H9 (cell line): ENCODE data around the gene MKI67. TPM values are rescaled to one million over a fixed set of nuclear protein-coding genes. Genes with fewer than 3 reads are reported as not detected.

Source experiments
- DNase-seq: peaks from one replicate; pipeline ENCODE4 v3.0.0-alpha.2; 2017
- H2AFZ ChIP-seq: one replicate; pipeline ENCODE4 v1.6.1; 2013; ENCODE audit warnings: mild to moderate bottlenecking, low read length, control low read depth, moderate library complexity
- H2AK5ac ChIP-seq: 2 replicates; pipeline ENCODE4 v1.6.1; 2013; ENCODE audit warnings: low read length, control low read depth, mixed read lengths; ENCODE audit not compliant: insufficient read length
- H2BK120ac ChIP-seq: one replicate; pipeline ENCODE4 v1.6.1; 2013; ENCODE audit warnings: low read depth, mild to moderate bottlenecking, low read length, control low read depth, inconsistent platforms; ENCODE audit not compliant: poor library complexity, severe bottlenecking
- H2BK12ac ChIP-seq: 2 replicates; pipeline ENCODE4 v1.6.1; 2013; ENCODE audit warnings: low read length, control low read depth, mixed read lengths, low read depth; ENCODE audit not compliant: insufficient read length
- H2BK15ac ChIP-seq: 2 replicates; pipeline ENCODE4 v1.6.1; 2013; ENCODE audit warnings: low read depth, low read length, control low read depth
- H2BK20ac ChIP-seq: one replicate; pipeline ENCODE4 v1.6.1; 2013; ENCODE audit warnings: low read depth, mild to moderate bottlenecking, low read length, control low read depth, inconsistent platforms; ENCODE audit not compliant: poor library complexity, severe bottlenecking
- H2BK5ac ChIP-seq: 2 replicates; pipeline ENCODE4 v1.6.1; 2013; ENCODE audit warnings: low read length, control low read depth, mixed read lengths; ENCODE audit not compliant: insufficient read length
- H3K14ac ChIP-seq: 2 replicates; pipeline ENCODE4 v1.6.1; 2013; ENCODE audit warnings: low read length, control low read depth; ENCODE audit not compliant: insufficient read depth
- H3K18ac ChIP-seq: 2 replicates; pipeline ENCODE4 v1.6.1; 2013; ENCODE audit warnings: low read depth, mild to moderate bottlenecking, mixed read lengths, low read length, control low read depth; ENCODE audit not compliant: insufficient read length
- H3K23ac ChIP-seq: 2 replicates; pipeline ENCODE4 v1.6.1; 2013; ENCODE audit warnings: low read length, control low read depth, mixed read lengths, low read depth; ENCODE audit not compliant: insufficient read length
- H3K23me2 ChIP-seq: 2 replicates; pipeline ENCODE4 v1.6.1; 2013; ENCODE audit warnings: low read depth, mild to moderate bottlenecking, mixed read lengths, low read length, control low read depth; ENCODE audit not compliant: insufficient read length, poor library complexity, severe bottlenecking
- H3K27ac ChIP-seq: 2 replicates; pipeline ENCODE4 v1.5.1; 2013; ENCODE audit warnings: low read length, control low read depth, mixed read lengths, low read depth; ENCODE audit not compliant: insufficient read length
- H3K27me3 ChIP-seq: 2 replicates; pipeline ENCODE4 v1.6.1; 2013; ENCODE audit warnings: low read length, control low read depth, inconsistent platforms; ENCODE audit not compliant: insufficient read depth
- H3K4ac ChIP-seq: 2 replicates; pipeline ENCODE4 v1.6.1; 2013; ENCODE audit warnings: low read depth, mild to moderate bottlenecking, control low read depth, inconsistent platforms, low read length, moderate library complexity
- H3K4me1 ChIP-seq: 2 replicates; pipeline ENCODE4 v1.6.1; 2013; ENCODE audit warnings: low read length, control low read depth, inconsistent platforms; ENCODE audit not compliant: insufficient read depth
- H3K4me2 ChIP-seq: 2 replicates; pipeline ENCODE4 v1.6.1; 2013; ENCODE audit warnings: low read length, control low read depth, mixed read lengths; ENCODE audit not compliant: insufficient read length, insufficient read depth
- H3K56ac ChIP-seq: 2 replicates; pipeline ENCODE4 v1.6.1; 2013; ENCODE audit warnings: low read depth, mild to moderate bottlenecking, mixed read lengths, low read length, control low read depth; ENCODE audit not compliant: insufficient read length
- H3K79me1 ChIP-seq: 2 replicates; pipeline ENCODE4 v1.6.1; 2013; ENCODE audit warnings: low read depth, mild to moderate bottlenecking, moderate library complexity, low read length, control low read depth, inconsistent platforms; ENCODE audit not compliant: insufficient read depth, poor library complexity, severe bottlenecking
- H3K79me2 ChIP-seq: 2 replicates; pipeline ENCODE4 v1.6.1; 2013; ENCODE audit warnings: low read length, control low read depth, inconsistent platforms; ENCODE audit not compliant: insufficient read depth
- H3K9ac ChIP-seq: 2 replicates; pipeline ENCODE4 v1.6.1; 2013; ENCODE audit warnings: low read length, control low read depth, mixed read lengths; ENCODE audit not compliant: insufficient read length; ENCODE audit errors: extremely low read depth
- H3K9me3 ChIP-seq: one replicate; pipeline ENCODE4 v1.6.1; 2013; ENCODE audit warnings: low read depth, low read length, inconsistent platforms; ENCODE audit not compliant: control insufficient read depth
- H3T11ph ChIP-seq: one replicate; pipeline ENCODE4 v1.6.1; 2013; ENCODE audit warnings: mild to moderate bottlenecking, low read length, control low read depth, inconsistent platforms
- H4K20me1 ChIP-seq: one replicate; pipeline ENCODE4 v1.6.1; 2013; ENCODE audit not compliant: control insufficient read depth, insufficient read length, insufficient read depth
- H4K5ac ChIP-seq: 2 replicates; pipeline ENCODE4 v1.6.1; 2013; ENCODE audit warnings: low read depth, mild to moderate bottlenecking, mixed read lengths, low read length, control low read depth; ENCODE audit not compliant: insufficient read length
- H4K8ac ChIP-seq: replicated peaks from 2 replicates; pipeline ENCODE4 v1.6.1; 2013; ENCODE audit warnings: low read length, control low read depth, mixed read lengths, low read depth; ENCODE audit not compliant: insufficient read length
- H4K91ac ChIP-seq: 2 replicates; pipeline ENCODE4 v1.6.1; 2013; ENCODE audit warnings: low read depth, mild to moderate bottlenecking, moderate library complexity, mixed read lengths, low read length, control low read depth; ENCODE audit not compliant: insufficient read length
- H3K27ac Mint-ChIP-seq, 3 experiments: 2 replicates in 2 of 3; 3 replicates in 1 of 3; pipeline ENCODE4 v1.8.0; 2020 to 2021; ENCODE audit warnings: mixed read lengths in 3 of 3, mild to moderate bottlenecking in 1 of 3, moderate library complexity in 1 of 3
- H3K27me3 Mint-ChIP-seq: 2 replicates; pipeline ENCODE4 v1.8.0; 2021; ENCODE audit warnings: low read depth, mild to moderate bottlenecking, moderate library complexity, mixed read lengths
- H3K36me3 Mint-ChIP-seq, 3 experiments: 2 replicates in 2 of 3; 3 replicates in 1 of 3; pipeline ENCODE4 v1.8.0; 2020 to 2021; ENCODE audit warnings: low read depth in 3 of 3, mixed read lengths in 3 of 3; ENCODE audit not compliant: insufficient read depth in 1 of 3
- H3K4me1 Mint-ChIP-seq, 2 experiments: 2 replicates each; pipeline ENCODE4 v1.8.0; 2020; ENCODE audit warnings: mixed read lengths in 2 of 2
- H3K4me3 Mint-ChIP-seq, 2 experiments: 2 replicates in 1 of 2; 3 replicates in 1 of 2; pipeline ENCODE4 v1.8.0; 2020 to 2021; ENCODE audit warnings: mild to moderate bottlenecking in 2 of 2, mixed read lengths in 2 of 2, moderate library complexity in 1 of 2
- H3K9me3 Mint-ChIP-seq, 2 experiments: 2 replicates in 1 of 2; 3 replicates in 1 of 2; pipeline ENCODE4 v1.8.0; 2020; ENCODE audit warnings: mild to moderate bottlenecking in 2 of 2, mixed read lengths in 2 of 2, moderate library complexity in 1 of 2
- CTCF ChIP-seq: fragments of 200-600 bp; sonication (generic); conservative IDR thresholded peaks from 3 replicates; pipeline ENCODE4 v1.8.0; 2021; ENCODE audit warnings: antibody characterized with exemption, mild to moderate bottlenecking
- WGBS: extraction: QIAGEN DNeasy Blood & Tissue Kit; methylation state at CpG from one replicate; pipeline ENCODE4 v1.1.7; 2013; ENCODE audit warnings: missing lambda C conversion rate, low lambda C conversion rate, mixed read lengths; ENCODE audit not compliant: insufficient read length; ENCODE audit errors: extremely low coverage; 5-methylcytosine and 5-hydroxymethylcytosine counted together
- total RNA-seq: library from RNA; stranded (reverse); gene quantifications from 2 replicates; pipeline ENCODE4 v1.2.1, GENCODE V29; 2021

Gene MKI67
- total RNA-seq, 1 experiment from 2014 or later: 108 TPM

DNA sequence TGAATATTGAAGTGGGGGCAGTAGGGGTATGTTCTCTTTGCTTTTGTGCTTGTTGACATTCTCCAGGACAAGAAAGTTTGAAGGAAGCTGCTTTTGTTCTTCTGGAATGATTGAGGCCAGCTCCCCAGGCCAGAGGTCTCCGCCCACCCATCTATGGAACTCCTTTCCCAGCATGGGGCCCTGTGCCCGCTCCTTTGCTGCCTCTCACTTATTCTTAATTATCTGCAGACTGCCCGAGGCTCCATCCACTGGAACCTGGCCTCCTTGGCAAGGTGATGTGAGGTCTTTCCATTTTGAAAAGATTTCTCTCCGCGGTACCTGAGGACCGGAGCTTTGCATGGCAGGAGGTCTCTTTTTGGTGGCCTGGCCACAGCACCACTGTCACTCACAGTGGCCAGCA lies 39.3 kb upstream of the MKI67 start:
- Histone ChIP-seq H3K4ac (no peak overlapping the region), H2AK5ac (no peak overlapping the region), H2BK5ac (no peak overlapping the region), H3K79me1 (no peaks in the 10 kb centered on the region), H2AFZ (no peak overlapping the region), H3K79me2 (no peaks in the 10 kb centered on the region), H2BK20ac (no peak overlapping the region), H2BK12ac (no peak overlapping the region), H4K8ac (no peak overlapping the region), H2BK120ac (no peak overlapping the region), H3K9ac (no peak overlapping the region), H3T11ph (no peak overlapping the region), H4K5ac (no peak overlapping the region), H4K20me1 (no peaks in the 10 kb centered on the region), H3K56ac (no peak overlapping the region), H3K23me2 (no peaks in the 10 kb centered on the region), H3K14ac (no peak overlapping the region), H3K9me3 (no peaks in the 10 kb centered on the region), H4K91ac (no peak overlapping the region), H3K18ac (no peak overlapping the region), H3K23ac (no peak overlapping the region), H3K27me3 (no peaks in the 10 kb centered on the region), H3K4me2 (no peak overlapping the region), H3K27ac (no peak overlapping the region), H2BK15ac (no peak overlapping the region), H3K4me1 (no peaks in the 10 kb centered on the region)
- no CpG with 5 or more reads among the region's 6 CpGs for WGBS
- H3K36me3 Mint-ChIP-seq: no peaks in the 10 kb centered on the region
- H3K4me1 Mint-ChIP-seq: peaks cover 7 to 10% of the 10 kb centered on the region in 2 experiments
- no peak for TF ChIP-seq CTCF
- H3K27me3 Mint-ChIP-seq: peaks cover 8% of the 10 kb centered on the region
- no peak overlapping the region for H3K27ac Mint-ChIP-seq
- no peaks in the 10 kb centered on the region; a peak in 1 of 5 replicates for H3K9me3 Mint-ChIP-seq
- DNase-seq: no peak
- no peak overlapping the region for H3K4me3 Mint-ChIP-seq
